HUES6 (cell line): ENCODE results near the gene DOCK1.
"Not testable (repeated sequence)": the region's sequence is repeated elsewhere in the genome, so short reads cannot be mapped to it uniquely, and the experiment has no call there.

ENCODE experiments used
- H3K27ac ChIP-seq: 2 replicates; pipeline ENCODE4 v1.7.0; 2013; ENCODE audit warnings: low read depth, mild to moderate bottlenecking, low read length, inconsistent platforms
- H3K27me3 ChIP-seq: 2 replicates; pipeline ENCODE4 v1.6.1; 2013; ENCODE audit warnings: low read length; ENCODE audit not compliant: control insufficient read depth, insufficient read depth
- H3K36me3 ChIP-seq: 2 replicates; pipeline ENCODE4 v1.6.1; 2013; ENCODE audit warnings: low read length; ENCODE audit not compliant: control insufficient read depth, insufficient read depth
- H3K4me1 ChIP-seq: 2 replicates; pipeline ENCODE4 v1.6.1; 2013; ENCODE audit warnings: low read length; ENCODE audit not compliant: control insufficient read depth, insufficient read depth
- H3K4me3 ChIP-seq: 2 replicates; pipeline ENCODE4 v1.5.1; 2013; ENCODE audit warnings: low read depth, low read length
- H3K9ac ChIP-seq: one replicate; pipeline ENCODE4 v1.6.1; 2013; ENCODE audit warnings: mild to moderate bottlenecking, low read length
- H3K9me3 ChIP-seq: 2 replicates; pipeline ENCODE4 v1.6.1; 2013; ENCODE audit warnings: low read depth, low read length; ENCODE audit not compliant: control insufficient read depth, insufficient read depth

The DOCK1 gene

DNA sequence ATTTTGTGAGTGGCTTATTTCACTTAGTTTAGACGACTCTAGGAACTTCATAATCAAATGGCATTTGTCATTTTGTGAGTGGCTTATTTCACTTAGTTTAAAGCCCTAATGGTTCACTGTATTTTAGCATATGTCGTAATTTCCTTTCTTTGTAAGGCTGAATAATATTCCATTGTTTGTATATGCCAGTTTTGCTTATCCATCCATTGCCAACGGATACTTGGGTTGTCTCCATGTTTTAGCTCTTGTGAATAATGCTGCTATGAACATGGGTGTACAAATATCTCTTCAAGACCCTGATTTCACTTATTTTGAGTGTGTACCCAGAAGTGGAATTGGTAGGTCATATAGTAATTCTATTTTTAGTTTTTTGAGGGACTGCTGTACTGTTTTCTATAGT, 31.8 kb downstream of the DOCK1 start:
- Histone ChIP-seq H3K4me1 (no peaks in the 10 kb centered on the region), H3K27ac (no peak overlapping the region), H3K36me3 (no peaks in the 10 kb centered on the region; the same call in 1 of the 2 replicates), H3K9me3 (0 out of 2 replicates have a peak, but pooled peaks cover 4% of the 10 kb centered on the region), H3K9ac (no peak overlapping the region), H3K27me3 (no peaks in the 10 kb centered on the region), H3K4me3 (no peak overlapping the region)

DNA sequence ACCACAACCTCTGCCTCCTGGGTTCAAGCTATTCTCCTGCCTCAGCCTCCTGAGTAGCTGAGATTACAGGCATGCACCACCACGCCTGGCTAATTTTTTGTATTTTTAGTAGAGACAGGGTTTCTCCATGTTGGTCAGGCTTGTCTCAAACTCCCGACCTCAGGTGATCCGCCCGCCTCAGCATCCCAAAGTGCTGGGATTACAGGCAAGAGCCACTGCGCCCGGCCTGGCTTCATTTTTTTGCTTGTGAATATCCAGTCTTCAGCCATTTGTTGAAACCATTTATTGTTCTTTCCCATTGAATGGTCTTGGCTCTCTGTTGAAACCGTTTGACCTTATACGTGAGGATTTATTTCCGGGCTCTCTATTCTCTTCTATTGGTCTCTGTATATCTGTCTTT, 32.9 kb downstream of the DOCK1 start:
- H3K36me3 ChIP-seq, H3K9ac ChIP-seq, H3K9me3 ChIP-seq, H3K27me3 ChIP-seq, H3K4me1 ChIP-seq, H3K27ac ChIP-seq, H3K4me3 ChIP-seq: not testable (repeated sequence)

DNA sequence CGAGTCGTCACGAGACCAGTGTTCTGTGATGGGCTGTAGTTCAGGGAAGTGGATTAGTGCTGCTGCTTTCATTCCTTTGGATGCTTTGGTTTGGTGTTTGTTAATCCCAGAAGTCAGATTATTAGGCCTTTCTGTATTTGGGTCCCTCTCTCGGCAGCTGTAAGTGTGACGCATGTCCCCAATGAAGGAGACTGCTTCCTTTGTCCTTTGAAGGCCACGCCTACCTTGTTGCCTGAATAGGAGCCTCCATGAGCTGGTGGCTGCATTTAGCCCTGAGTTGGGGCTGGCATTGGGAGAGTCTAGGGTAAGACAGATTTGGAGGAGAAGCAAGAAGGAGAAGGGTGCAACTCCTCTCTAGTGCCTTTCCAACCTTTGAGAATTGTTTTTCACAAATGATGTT, 34.5 kb downstream of the DOCK1 start:
- Histone ChIP-seq H3K9me3 (peaks cover 4% of the 10 kb centered on the region; the same call in 1 of the 2 replicates), H3K36me3 (peaks cover 3% of the 10 kb centered on the region; the same call in 1 of the 2 replicates), H3K27me3 (no peaks in the 10 kb centered on the region), H3K4me3 (no peak overlapping the region), H3K4me1 (no peaks in the 10 kb centered on the region), H3K27ac (no peak overlapping the region), H3K9ac (no peak overlapping the region)

DNA sequence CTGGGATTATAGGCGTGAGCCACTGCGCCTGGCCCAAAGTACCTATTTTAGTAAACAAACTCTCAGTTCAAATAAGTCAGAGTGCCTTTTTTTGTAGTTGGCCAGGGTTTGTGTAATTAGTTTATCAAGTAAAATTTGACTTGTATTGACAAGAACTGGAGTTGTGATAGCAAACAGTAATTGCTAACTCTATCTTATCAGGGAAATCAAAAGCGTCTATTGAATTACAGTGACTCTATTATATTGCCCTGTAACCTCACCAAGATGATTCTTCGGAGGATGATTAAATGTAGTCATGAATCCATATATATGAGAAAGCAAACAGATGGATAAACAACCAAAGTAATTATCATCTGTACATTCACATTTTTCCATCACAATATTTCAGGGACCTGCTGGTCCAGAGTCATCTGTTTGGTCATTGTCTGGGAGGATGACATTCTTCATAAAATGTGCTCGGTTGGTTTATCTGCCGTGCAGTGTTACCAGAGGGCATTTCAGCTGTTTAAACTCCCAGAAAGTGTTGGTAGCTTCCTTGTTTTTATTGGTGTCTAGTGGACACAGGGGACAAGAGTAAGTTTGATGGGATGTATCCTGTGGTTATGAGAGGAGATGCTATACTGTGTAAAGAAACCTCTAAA, 35.6 kb downstream of the DOCK1 start:
- Histone ChIP-seq H3K4me3 (no peak overlapping the region), H3K9me3 (peaks cover 11% of the 10 kb centered on the region; the same call in 1 of the 2 replicates), H3K9ac (no peak overlapping the region), H3K4me1 (no peaks in the 10 kb centered on the region), H3K27ac (no peak overlapping the region), H3K27me3 (no peaks in the 10 kb centered on the region), H3K36me3 (peaks cover 6% of the 10 kb centered on the region; the same call in 1 of the 2 replicates)

DNA sequence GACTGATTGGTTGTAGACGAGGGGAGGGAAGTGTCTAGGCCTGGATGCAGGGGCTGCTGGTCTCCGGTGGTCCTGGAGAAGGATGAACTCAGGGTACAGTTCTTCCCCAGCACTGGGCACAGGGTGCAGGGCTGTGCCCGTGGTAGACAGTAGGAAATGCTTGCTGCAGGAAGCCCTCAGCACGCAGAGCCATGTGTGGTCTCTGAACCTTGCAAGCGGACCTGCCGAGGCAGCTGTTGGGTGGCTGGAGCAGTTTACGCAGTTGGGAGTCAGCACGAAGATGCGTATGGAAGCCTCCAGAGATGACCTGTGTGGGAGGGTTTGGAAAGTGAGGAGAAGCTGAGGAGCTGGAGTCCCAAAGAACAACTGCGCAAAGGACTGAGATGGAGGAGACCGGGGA, 39.0 kb downstream of the DOCK1 start:
- Histone ChIP-seq H3K27ac (no peak overlapping the region), H3K4me3 (no peak overlapping the region), H3K9ac (no peak overlapping the region)

DNA sequence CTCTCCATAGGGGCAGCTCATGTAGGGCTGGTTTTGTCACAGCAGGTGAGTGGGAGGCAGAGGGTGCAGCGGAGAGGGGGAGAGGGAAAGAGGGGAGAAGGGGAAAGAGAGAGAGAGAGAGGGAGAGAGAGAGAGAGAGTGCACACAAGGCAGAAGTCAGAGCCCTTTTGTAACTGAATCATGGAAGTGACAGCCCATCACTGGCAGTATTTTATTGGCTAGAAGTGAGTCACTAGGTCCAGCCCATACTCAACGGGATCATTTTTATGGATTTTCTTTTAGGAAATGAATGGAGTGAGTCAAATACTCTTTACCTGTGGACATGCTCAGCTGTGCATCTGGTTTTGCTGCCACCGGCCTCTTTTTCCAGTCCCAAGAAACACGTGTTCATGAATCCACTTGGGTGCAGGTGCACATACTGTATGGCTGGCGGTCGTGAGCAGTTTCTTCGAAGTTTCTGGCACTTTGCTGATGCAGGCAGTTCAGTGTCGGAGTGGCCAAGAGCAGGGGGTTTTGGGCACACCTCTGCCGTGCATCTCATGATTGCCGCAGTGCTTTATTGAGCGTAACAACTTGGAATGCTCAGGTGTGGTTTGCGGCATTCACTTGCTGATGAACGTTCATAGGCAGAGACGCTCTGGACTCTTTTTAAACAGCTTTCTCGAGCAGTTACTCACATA, 40.3 kb downstream of the DOCK1 start:
- Histone ChIP-seq H3K9ac (no peak overlapping the region), H3K36me3 (peaks cover 12% of the 10 kb centered on the region), H3K27ac (no peak overlapping the region)

More for the DNA sequence above, 39.0 kb downstream of the DOCK1 start:
- H3K9me3 ChIP-seq: peaks cover 22% of the 10 kb centered on the region
- H3K36me3 ChIP-seq: peaks cover 12% of the 10 kb centered on the region
- no peaks in the 10 kb centered on the region for H3K4me1 ChIP-seq
- H3K27me3 ChIP-seq: no peaks in the 10 kb centered on the region

DNA sequence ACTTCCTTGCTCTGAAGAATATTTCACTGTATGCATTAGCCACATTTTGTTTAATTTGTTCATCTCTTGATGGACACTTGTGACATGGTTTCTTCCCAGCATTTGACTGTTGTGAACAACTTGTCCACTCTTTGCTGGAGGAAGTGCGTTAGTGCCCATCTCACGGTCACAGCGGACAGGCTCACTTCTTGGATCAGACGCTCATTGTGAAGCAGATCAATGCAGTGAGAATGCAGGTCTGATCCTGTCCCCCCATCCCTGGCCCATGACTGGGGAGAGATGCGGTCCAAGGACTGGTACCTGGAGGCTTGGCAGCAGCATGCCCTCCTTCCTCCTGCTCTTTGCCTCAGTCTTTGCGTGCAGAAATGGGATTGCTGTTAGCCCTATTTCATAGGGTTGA, 41.5 kb downstream of the DOCK1 start:
- no peak overlapping the region for H3K27ac ChIP-seq
- H3K27me3 ChIP-seq: no peaks in the 10 kb centered on the region

More for the DNA sequence above, 40.3 kb downstream of the DOCK1 start:
- H3K4me1 ChIP-seq: no peaks in the 10 kb centered on the region
- H3K27me3 ChIP-seq: no peaks in the 10 kb centered on the region
- H3K9me3 ChIP-seq: peaks cover 33% of the 10 kb centered on the region
- H3K4me3 ChIP-seq: no peak overlapping the region

DNA sequence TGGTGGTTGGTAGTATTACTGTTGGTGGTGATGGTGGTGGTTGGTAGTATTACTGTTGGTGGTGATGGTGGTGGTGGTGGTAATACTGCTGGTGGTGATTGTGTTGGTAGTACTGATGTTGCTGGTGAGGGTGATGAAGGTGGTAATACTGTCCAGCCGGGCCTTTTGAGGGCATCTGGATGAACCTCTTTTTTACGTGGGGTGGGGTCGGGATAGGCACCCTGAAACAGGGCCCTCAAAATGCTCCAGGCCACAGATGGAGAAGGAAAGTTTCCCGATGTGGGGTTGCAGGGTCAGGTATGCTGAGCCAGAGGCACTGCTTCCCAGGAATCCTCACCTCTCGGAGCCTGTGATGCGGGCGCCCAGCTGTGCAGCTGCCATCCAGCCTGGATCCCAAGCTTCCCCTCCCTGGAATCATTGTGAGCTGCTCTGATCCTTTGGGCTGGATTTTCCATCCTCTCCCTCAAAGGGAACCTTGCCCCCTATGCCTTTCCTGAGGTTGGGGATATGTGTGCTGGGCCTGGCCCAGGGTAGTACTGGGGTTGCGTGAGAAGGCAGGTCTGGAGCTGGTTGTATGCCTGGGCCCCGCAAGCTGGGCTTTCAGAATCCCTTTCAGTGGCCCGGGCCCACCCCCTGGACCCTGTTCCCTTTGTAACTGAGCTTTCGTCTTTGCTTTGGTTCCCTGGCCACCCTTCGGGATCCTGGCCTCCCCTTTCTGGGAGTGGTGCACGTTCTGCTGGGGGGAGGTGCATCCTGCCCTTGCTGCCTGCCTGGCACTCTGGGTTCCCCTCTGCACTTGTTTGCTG, 43.3 kb downstream of the DOCK1 start:
- Histone ChIP-seq H3K9me3 (peaks cover 60% of the 10 kb centered on the region), H3K4me1 (no peaks in the 10 kb centered on the region), H3K36me3 (peaks cover 16% of the 10 kb centered on the region), H3K4me3 (no peak overlapping the region), H3K27ac (no peak overlapping the region), H3K9ac (no peak overlapping the region), H3K27me3 (no peaks in the 10 kb centered on the region)

More for the DNA sequence above, 41.5 kb downstream of the DOCK1 start:
- Histone ChIP-seq H3K9ac (no peak overlapping the region), H3K36me3 (peaks cover 12% of the 10 kb centered on the region), H3K9me3 (peaks cover 44% of the 10 kb centered on the region), H3K4me3 (no peak overlapping the region), H3K4me1 (no peaks in the 10 kb centered on the region)

DNA sequence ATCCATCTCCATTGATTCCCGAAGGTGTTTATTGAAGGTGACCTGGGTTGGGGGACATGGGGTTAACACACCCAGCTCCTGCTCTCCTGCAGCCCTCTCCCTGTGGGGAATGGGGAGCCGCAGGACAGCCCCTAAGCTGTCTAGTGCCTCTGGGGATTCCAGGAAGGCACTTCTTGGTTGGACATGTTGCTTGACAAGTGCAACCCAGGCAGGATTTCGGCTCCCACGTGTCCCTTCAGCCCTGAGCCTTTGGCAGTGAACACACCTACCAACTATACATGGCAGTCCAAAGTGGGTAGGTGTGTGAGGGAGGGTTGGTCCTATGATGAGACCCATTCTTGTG, 43.9 kb downstream of the DOCK1 start:
- H3K36me3 ChIP-seq: peaks cover 16% of the 10 kb centered on the region
- no peak overlapping the region for H3K27ac ChIP-seq
- H3K4me1 ChIP-seq: no peaks in the 10 kb centered on the region
- peaks cover 60% of the 10 kb centered on the region for H3K9me3 ChIP-seq
- no peak overlapping the region for H3K4me3 ChIP-seq
- no peak overlapping the region for H3K9ac ChIP-seq
- no peaks in the 10 kb centered on the region for H3K27me3 ChIP-seq

DNA sequence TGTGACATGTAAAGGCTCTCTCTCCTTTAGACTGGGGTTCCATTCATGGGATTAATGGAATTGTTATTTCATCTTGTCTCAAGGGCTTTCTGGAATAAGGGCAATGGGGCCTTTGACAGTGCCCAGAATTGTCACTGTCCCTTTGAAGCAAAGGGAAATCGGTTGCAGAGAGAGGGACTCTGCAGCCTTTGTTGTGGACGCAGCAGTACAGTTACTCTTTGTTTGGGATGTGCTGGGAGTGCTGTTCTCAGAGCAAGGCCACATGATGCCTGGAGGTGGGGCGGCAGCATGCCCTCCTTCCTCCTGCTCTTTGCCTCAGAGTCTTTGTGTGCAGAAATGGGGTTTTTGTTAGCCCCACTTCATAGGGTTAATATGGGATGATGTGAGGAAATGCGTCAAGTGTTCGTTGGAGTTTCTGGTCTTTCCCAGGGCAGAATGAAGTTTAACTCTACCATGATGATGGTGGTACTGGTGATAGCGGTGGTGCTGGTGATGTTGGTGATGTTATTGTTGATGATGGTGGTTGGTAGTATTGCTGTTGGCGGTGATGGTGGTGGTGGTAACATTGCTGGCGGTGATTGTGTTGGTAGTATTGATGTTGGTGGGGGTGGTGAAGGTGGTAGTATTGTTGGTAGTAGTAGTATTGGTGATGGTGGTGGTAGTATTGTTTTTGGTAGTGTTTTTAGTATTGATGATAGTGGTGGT, 45.3 kb downstream of the DOCK1 start:
- no peak overlapping the region for H3K27ac ChIP-seq
- H3K9ac ChIP-seq: no peak overlapping the region
- peaks cover 12% of the 10 kb centered on the region for H3K36me3 ChIP-seq
- no peaks in the 10 kb centered on the region for H3K27me3 ChIP-seq
- no peak overlapping the region for H3K4me3 ChIP-seq
- peaks cover 55% of the 10 kb centered on the region for H3K9me3 ChIP-seq
- H3K4me1 ChIP-seq: peaks cover 4% of the 10 kb centered on the region
